HG03575 (cell line): ENCODE results near the gene ANGEL2.
"Not testable (repeated sequence)": the region's sequence is repeated elsewhere in the genome, so short reads cannot be mapped to it uniquely, and the experiment has no call there.

Experiments used
- ATAC-seq: cut with Tn5 transposase; IDR thresholded peaks from one replicate; pipeline ENCODE4 v1.9.1; 2021; ENCODE audit not compliant: unreplicated experiment, insufficient number of reproducible peaks, low FRiP score; ENCODE audit errors: extremely low read depth

Gene ANGEL2

DNA sequence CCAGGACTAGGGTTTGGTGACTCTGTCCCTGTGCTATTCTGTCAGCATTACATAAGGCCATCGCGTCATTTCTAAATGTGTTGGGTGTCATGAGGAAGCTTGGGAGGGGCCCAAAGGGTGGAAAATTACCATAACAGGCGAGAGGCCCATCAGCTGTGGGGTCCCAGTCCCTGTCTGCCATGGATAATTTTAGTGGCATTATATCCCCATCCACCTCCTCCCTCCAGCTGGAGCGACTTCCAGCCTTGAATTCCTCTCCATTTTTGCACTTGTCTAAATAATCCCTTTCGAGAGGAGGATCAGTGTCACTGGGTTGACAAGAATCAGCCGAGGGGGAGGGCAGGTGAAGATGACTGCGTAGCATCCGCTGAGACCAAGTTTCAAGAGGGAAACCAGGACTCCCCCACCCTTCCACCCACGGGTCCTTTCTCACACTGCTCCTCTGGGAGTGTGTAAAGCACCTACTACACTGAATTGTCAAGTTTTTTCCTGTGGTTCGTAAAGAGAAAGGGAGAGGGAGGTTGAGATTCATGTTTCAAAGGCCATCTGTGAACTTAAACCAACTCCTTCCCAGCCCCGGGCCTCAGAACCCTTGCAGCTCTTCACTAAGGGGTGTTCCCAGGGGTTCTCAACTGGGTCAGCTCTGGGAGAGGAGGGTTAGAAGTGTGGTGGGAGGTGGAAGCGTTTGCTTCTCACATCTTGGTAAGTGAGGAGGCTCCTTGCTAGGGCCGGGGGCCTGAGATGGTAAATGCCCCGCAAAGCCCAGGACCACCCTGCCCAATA lies 36.1 kb downstream of the ANGEL2 start:
- no peak for ATAC-seq

DNA sequence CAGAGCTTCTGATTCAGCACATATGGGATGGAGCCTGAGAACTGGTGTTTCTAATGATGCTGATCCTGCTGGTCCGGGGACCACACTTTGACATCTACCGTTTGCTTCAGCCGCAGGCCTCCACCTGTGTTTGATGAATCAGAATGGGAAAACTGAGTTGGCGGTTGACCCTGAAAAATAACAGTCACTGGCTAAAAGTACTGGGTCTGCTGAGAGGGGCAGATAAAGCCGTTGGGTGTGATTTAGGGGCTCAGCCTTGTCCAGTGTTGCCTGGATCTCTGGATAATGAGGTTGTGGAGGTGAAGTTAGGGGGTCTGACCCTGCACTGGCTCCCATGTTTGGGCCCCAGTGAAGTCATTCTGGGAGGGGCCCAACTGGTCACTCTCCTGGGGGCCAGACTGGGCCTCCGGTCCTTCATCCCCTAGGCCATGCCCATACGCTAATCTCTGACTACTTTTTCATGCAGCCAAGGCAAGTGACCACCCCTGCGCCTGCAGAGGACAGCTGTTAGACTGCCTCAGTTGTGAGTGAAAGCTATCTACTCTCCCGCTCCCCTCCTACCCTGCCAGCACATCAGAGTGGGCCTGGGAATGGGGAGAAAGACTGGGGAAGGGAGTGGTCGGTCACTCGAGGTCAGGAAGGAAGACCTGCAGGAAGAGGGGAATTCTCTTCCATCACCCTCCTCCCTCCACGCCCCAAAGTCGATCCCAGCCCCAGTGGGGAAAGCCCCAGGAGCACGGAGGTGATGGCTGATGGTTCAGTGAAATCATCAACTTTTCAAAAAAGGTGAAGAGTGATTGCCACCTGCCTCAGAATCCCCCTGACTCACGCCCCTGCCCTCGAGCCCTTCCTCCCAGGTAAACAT lies 37.7 kb downstream of the ANGEL2 start:
- ATAC-seq = no peak

DNA sequence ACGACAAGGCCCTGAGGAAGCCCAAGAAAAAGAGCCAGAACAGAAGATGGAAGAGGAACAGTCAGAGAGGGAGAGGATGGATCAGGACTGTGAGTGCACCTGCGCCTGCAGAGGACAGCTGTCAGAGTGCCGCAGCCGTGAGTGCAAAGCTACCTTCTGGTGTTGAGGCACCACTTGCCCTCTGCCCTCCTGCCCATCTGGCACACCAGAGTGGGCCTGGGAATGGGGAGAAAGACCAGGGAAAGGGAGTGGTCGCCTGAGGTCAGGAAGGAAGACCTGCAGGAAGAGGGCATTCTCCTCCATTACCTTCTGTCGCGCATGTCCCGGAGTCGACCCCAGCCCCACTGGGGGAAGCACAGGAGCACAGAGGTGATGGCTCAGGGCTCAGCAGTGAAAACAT lies 39.1 kb downstream of the ANGEL2 start:
- no peak for ATAC-seq

DNA sequence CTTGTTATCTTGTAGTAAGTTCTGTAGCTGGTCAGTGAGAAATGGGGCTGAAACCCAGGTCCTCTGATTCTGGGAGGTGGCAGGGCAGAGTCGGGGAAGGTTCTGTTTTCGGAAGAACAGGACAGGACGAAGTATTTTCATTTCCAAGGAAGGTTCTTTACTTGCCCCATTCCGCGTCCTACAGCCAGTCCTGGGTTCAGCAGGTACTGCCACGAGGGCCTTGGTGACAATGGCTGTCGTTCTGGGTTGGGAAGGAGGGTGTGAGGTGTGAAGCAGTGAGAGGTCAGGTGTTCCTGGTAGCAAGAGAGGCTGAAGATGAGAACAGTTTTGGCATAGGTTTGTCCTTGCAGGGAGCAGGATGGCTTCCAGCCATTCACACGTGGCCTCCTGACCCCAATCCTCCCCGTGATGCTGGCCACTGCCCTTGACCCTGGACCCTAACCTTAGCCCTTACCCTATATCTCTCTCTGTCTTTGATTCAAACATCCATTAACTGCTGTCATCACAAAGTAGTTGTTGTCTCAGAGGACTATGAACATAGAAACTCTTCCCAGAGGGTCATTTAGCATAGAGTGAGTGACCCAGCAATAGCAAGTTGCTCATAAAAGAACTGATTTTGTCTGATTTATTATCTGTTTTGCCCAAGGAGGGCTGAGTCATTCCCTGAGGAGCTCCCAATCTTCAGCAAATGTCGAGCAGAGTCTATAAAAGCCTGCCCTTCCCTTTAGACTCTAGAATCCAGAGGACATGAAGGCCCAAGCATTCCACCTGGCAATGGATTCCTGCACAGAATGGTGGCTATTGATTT lies 40.4 kb downstream of the ANGEL2 start:
- ATAC-seq = no peak

DNA sequence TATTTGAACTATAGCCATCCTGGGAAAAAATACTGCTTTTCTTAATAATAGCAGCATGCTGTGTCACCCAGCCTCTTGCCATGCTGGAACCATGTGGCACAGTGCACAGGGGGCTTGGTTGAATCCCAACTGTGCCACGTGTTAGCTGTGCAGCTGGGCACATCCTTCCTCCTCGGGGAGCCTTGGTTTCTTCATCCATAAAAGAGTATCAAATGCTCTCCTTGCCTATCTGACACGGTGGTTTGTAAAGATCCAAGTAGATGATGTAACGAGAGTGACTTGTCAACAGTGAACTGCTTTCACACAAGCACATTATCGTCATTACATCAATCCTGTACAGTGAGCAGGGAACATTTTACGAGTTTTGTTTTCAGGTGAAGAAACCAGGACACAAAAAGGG lies 41.0 kb downstream of the ANGEL2 start:
- no peak for ATAC-seq

DNA sequence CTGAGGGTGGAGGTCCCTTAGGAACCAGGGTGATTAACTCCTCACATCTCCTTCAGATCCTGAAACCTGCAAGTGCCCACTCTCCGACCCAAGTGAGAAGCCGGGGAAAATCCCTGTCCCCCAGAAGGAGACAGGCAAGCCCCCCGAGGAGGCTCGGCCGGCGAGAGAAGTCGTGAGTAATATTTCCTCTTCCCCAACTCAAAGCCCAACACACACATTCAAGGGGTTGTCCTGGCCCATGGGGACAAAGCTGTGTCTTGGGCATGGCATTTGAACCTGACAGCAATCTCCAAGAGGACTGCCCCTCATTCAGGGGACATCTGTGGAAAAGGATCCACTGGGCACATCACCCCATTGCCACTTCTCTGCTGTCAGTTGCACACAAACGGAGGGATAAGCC lies 41.8 kb downstream of the ANGEL2 start:
- no peak for ATAC-seq

DNA sequence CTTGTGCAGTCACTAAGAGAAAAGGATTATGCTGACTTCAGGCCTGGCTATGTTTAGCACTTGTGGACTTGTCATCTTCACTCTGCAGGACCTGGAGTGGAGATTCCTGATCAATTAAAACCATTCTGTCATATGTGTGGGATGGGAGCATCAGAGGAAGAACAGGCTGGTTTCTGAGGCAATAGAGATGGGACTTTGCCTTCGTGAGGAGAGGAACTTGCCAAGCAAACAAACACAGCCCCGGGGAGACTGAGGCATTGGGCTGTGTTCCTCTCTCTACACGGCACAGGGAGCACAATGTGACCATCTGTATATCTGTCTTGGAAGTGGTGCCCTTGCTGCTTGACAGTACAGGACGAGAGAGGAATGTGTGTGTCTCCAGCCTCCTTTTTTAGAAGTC lies 42.2 kb downstream of the ANGEL2 start:
- no peak for ATAC-seq

DNA sequence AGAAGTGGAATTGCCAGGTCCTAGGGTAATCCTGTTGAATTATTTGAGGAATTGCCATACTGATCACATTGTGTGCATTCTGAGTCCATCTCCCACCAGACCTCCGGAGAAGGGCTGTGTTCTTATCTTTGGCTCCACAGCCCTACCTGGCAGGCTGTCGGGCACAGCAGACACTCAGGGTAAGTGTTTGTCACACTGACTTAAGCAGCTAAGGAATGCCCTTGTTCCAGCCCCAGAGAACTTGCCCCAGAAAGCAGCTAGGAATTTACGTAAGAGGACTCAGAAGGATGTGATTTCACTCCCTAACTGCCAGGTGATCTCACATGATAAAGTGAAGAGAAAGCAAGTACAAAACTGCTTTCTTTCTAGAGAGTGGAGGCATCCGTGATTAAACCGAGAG lies 44.4 kb downstream of the ANGEL2 start:
- no peak for ATAC-seq

DNA sequence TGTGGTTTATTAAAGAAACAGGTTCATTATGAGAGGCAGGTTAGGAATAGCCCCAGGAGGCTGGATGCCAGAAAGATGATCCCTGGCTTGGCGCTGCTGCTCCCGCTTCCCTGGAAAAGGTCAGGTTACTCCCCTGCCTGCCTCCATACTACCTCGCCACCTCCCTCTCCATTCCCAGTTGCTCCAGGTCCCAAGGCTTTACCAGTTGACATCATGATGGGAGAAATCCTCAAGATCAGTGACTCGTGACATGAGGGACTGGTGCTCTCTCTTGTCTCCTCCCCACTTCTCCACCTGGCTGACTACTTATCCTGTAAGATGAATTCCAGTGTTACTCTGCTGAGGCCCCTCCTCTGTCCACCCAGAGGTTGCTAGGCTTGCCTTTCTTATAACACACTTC lies 45.6 kb downstream of the ANGEL2 start:
- no peak for ATAC-seq

DNA sequence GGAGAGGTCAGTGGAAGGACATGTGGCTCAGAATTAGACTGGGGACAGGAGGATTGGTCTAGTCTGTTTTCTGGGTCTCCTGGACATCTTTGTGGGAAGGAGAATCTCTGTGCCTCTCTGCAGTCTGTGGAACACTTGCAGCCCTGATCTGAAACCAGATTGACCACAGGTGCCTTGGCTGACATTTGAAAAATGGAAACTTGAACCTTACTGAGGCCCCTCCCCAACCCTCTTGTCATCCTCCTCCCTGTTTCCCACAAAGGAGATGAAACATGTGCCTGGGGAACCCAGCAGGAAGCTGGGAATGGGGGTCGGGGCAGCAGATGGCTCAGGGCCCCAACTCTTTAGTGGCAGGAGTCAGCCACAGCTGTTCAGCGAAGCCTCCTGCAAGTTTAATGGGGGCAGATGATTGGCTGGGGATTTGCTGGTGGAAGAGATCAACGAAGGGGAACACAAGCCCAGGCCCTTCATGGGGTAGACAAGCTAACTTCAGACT lies 47.3 kb downstream of the ANGEL2 start:
- ATAC-seq = no peak

DNA sequence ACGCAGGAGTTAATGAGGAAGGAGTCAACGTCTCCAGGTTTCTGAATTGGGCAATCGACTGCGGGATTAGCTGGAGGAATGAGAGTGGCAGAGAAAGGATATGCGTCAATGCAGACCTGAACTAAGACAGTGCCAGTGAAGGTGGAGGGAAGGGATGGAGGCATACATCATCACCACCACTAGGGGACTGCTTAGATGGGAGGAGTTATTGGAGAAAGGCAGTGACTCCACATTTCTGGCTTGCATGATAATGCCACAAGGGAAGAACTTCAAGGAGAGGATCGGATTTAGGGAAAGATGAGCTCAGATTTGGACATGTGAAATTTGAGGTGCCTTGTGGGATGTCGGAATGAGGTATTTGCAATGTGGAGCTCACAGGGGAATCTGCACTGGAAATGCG lies 47.9 kb downstream of the ANGEL2 start:
- ATAC-seq = no peak

DNA sequence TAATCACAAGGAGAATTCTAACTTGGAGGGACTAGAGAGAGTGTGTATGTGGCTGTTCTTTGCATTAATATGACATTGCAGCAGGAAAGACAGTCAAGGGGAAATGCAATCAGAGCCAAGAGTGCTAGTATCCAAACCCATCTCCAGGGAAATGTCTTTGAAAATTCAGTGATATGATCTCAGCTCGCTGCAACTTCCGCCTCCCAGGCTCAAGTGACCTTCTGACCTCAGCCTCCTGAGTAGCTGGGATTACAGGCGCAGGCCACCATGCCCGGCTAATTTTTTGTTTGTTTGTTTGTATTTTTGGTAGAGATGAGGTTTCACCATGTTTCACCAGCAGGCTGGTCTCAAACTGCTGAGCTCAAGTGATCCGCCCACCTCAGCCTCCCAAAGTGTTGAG lies 49.1 kb downstream of the ANGEL2 start:
- no peak for ATAC-seq

DNA sequence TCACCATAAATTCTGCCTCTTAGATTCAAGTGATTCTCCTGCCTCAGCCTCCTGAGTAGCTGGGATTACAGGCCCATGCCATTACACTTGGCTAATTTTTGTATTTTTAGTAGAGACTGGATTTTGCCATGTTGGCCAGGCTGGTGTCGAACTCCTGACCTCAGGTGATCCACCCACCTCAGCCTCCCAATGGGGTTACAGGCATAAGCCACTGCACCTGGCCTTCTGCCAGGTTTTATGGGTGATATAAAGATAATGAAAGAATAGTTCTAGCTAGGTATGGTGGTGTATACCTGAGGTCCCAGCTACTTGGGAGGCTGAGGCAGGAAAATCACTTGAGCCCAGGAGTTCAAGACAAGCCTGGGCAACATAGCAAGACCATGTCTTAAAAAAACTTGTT lies 50.7 kb downstream of the ANGEL2 start:
- not testable (repeated sequence) for ATAC-seq

DNA sequence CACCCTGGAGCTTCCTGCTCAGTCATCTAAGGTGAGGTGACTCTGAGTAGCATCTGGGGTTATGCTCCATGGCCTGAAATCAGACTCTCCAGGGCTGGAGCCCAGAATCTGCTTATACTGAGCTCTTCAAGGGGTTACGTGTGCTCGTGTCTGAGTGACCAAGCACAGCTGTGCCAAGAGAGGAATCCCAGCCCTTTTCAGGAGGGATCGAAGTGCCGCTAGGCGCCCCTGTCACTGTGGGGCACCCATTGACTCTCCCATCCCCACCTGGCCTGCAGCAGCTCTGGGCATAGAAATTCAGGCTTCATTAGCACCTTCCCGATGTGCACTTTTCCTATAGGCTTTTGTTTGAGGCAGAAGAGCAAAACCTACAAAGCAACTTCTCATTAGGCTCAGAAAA lies 51.6 kb downstream of the ANGEL2 start:
- ATAC-seq = no peak

DNA sequence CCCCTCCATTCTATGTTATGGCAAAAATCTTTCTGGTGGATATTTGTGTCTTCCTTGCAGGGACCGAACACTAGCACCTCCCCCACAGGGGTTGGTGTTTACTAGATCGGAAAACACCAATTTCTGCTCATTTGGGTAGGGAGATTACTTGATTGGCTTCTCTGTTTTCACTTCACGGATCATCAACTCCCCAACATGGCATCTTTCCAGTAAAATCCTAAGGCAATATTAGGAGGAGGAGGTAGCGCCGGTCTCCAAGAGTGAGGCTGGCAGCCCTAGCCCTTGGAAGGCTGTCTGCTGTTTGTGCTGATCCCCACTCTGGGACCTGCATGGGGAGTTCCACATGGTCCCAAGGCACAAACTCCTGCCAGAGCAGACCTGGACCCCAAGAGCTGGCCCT lies 53.2 kb downstream of the ANGEL2 start:
- ATAC-seq = no peak

DNA sequence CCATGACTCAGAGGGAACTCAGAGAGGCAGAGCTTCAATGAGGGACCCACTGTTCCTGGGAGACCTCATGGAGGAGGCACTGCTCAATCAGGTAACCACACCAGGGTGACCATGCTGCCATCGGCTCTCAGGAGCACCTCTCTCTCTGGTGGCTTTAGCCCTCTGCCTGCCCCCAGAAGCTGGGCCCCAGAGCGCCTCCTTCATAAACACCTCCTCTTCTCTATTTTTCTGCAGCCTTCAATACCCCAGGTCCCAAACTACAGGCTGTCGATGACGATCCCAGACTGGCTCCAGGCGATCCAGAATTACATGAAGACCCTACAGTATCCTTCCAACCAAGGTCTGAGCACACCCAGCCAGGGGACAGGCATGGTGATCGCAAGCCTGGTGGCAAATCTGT lies 54.7 kb downstream of the ANGEL2 start:
- no peak for ATAC-seq

DNA sequence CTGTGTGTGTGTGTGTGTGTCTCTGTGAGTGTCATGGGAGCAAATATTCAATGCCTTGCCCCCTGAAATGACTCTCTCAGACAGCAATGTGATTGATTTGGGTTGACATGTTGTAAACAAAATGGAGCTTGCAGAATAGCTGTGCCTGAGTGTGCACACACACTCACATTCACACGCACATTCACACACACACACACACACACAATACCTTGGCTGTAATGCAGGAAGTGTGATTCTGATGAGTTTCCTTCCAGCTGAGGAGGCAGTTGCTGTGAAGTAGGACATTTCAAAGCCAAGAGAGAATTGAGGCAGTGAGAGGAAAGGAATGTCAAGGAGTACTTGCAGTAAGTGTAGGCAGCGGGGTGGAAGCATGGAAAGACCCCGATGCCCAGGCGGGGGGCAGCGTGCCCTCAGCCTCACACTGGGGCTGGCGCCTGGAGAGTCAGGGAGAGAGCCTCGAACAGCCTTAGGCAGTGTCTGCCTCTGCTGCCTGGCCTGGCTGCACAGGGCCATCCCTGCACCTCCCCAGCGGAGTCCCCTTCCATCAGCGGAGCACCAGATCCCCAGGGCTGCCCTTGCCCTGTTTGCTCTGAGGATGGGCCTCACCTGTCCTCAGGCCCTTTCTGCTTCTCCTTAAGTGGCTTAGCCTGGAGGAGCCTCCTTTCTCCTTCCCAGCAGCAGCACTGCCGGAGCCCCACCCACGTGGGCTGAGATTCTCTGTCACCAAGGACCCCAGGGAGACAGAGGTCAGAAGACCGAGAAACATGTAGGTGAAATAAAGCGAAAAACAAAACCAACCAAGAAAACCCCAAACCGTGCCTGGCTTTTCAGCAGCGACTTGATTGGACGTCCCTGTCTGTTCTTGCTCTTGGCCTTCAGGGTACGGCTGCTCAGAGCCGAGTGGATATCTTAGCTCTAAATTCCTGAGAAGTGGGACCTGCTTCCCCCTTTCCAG lies 56.1 kb downstream of the ANGEL2 start:
- ATAC-seq = peak; percentile 60

DNA sequence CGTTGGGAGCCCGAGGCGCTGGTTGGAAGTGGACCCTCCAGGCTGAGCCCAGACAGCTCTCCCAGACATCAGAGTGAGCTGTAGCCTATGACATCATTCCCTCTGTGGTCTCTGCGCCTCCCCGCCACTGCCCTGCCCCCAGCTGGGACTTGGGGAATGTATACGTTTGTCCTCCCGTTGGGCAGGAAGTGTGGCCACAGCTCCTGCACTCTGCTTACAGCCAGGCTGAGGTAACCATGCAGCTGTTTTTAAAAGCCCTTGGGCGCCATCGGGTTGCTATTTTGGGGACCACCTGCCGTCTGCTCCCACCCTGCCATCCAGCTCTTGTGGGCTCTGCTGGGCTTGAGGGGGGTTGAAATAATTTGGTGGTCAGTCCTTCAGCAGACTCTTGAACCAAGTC lies 57.5 kb downstream of the ANGEL2 start:
- ATAC-seq = no peak
